Right kidney (tissue), 9 donors: ENCODE results near the gene TMEM43.
"Not testable (repeated sequence)": the region's sequence is repeated elsewhere in the genome, so short reads cannot be mapped to it uniquely, and the experiment has no call there.

Experiments
- DNase-seq: peaks from one replicate; pipeline ENCODE4 v3.0.0-alpha.2; 2016
- long read RNA-seq, 8 donors: transcript quantifications; one replicate each; lab custom pipeline, GENCODE V29; 2026

TMEM43 gene, protein sequence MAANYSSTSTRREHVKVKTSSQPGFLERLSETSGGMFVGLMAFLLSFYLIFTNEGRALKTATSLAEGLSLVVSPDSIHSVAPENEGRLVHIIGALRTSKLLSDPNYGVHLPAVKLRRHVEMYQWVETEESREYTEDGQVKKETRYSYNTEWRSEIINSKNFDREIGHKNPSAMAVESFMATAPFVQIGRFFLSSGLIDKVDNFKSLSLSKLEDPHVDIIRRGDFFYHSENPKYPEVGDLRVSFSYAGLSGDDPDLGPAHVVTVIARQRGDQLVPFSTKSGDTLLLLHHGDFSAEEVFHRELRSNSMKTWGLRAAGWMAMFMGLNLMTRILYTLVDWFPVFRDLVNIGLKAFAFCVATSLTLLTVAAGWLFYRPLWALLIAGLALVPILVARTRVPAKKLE
- long read RNA-seq, donor 1, transcript TMEM43-201 (12 exons, 3,341 nt), result major isoform, 7 of 63 reads
- long read RNA-seq, donor 1, partial matches to known transcripts, result 56 of 63 reads
- long read RNA-seq, donor 1, other reads (novel, unspliced or antisense), result 0 of 63 reads
- long read RNA-seq, donor 2, transcript TMEM43-201 (12 exons, 3,341 nt), result major isoform, 10 of 10 reads
- long read RNA-seq, donor 2, partial matches to known transcripts, result 0 of 10 reads
- long read RNA-seq, donor 2, other reads (novel, unspliced or antisense), result 0 of 10 reads
- long read RNA-seq, donor 3, transcript TMEM43-201 (12 exons, 3,341 nt), result major isoform, 11 of 11 reads
- long read RNA-seq, donor 3, partial matches to known transcripts, result 0 of 11 reads
- long read RNA-seq, donor 3, other reads (novel, unspliced or antisense), result 0 of 11 reads
- long read RNA-seq, donor 4, transcript TMEM43-201 (12 exons, 3,341 nt), result major isoform, 9 of 16 reads
- long read RNA-seq, donor 4, partial matches to known transcripts, result 7 of 16 reads
- long read RNA-seq, donor 4, other reads (novel, unspliced or antisense), result 0 of 16 reads
- long read RNA-seq, donor 5, transcript TMEM43-201 (12 exons, 3,341 nt), result major isoform, 15 of 15 reads
- long read RNA-seq, donor 5, partial matches to known transcripts, result 0 of 15 reads
- long read RNA-seq, donor 5, other reads (novel, unspliced or antisense), result 0 of 15 reads
- long read RNA-seq, donor 6, transcript TMEM43-201 (12 exons, 3,341 nt), result major isoform, 9 of 9 reads
- long read RNA-seq, donor 6, partial matches to known transcripts, result 0 of 9 reads
- long read RNA-seq, donor 6, other reads (novel, unspliced or antisense), result 0 of 9 reads
- long read RNA-seq, donor 7, transcript TMEM43-201 (12 exons, 3,341 nt), result major isoform, 19 of 19 reads
- long read RNA-seq, donor 7, partial matches to known transcripts, result 0 of 19 reads
- long read RNA-seq, donor 7, other reads (novel, unspliced or antisense), result 0 of 19 reads
- long read RNA-seq, donor 8, transcript TMEM43-201 (12 exons, 3,341 nt), result major isoform, 14 of 14 reads
- long read RNA-seq, donor 8, partial matches to known transcripts, result 0 of 14 reads
- long read RNA-seq, donor 8, other reads (novel, unspliced or antisense), result 0 of 14 reads

DNA sequence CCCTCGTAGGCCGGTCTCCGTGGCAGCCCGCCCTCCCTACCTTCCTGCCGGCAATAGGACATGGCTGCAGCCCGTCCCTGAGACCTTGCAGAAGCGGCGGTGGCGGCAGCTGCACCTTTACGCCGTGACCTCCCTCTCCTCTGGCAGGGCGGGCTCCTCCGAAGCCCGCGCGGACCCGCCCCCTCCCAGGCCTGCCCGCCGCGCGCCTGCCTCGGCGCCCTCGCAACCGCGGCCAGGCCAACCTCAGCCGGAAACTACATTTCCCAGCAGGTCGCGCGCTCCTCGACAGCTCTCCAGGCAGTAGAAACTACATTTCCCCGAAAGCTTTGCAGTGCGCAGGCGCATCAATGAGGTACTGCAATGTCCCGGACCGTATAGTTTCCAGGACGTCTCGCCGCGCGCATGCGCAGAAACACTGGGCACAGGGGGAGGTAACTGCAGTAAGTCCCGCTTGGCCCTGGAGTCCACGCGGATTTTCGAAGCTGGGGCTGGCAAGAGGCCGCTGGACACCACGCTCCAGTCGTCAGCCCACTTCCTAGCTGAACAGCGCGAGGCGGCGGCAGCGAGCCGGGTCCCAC is at the start of gene TMEM43, which contains the start of gene CHCHD4:
Gene TMEM43 (plus strand): TSS at position 438 of the 578 bp plus-strand sequence. CDS start 142 bp downstream, outside the sequence.
Gene CHCHD4 (minus strand): TSS at position 256 of the 578 bp plus-strand sequence. CDS start 194 bp downstream, at position 62.
- peak; percentile 98 for DNase-seq

DNA sequence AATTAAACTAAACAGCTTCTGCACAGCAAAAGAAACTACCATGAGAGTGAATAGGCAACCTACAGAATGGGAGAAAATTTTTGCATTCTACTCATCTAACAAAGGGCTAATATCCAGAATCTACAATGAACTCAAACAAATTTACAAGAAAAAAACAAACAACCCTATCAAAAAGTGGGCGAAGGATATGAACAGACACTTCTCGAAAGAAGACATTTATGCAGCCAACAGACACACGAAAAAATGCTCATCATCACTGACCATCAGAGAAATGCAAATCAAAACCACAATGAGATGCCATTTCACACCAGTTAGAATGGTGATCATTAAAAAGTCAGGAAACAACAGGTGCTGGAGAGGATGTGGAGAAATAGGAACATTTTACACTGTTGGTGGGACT is 49.6 kb upstream of the TMEM43 start:
- DNase-seq, result not testable (repeated sequence)

DNA sequence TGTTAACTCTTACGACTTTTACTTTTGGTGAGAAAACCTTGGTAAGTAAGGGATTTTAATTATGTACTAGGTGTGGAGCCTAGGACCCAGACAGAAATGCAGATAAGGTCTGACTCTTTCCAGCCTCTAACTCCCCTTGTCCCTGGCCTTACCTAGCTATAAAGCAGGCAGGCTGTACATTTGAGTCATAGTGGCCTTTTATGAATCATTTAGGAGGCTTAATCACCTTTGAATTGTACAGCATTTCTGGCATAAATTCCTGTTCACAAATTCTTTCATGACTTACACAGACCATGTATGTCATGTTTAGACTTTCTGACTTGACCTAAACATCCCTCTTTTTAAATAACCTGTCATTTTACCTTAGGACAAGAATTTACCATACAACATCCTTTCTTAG is 47.5 kb upstream of the TMEM43 start:
- DNase-seq, result no peak

DNA sequence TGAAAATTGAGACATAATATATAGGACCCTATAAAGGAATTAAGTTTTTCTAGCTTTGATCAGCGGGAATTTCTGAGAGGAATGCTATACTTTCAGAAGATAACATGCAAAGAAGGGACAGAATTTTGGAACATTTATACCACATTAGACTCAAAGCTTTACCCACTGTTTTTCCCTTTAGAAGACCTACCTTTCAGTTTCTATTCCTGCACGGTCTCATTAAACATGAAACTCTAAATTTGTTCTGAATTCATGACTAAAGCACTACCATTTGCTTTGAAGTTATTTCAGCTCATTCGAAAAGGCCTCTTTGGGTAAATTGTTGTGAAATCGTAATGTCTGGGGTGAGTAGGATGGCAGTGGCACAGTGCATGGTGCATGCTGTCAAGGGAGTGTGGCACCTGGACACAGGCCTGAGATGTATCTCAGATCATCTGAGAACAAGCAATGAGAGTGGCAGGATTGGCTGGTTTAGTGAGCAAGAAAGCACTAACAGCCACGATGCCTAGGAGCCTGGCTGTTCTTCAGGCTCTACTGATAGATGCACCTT is 42.7 kb upstream of the TMEM43 start:
- no peak for DNase-seq

DNA sequence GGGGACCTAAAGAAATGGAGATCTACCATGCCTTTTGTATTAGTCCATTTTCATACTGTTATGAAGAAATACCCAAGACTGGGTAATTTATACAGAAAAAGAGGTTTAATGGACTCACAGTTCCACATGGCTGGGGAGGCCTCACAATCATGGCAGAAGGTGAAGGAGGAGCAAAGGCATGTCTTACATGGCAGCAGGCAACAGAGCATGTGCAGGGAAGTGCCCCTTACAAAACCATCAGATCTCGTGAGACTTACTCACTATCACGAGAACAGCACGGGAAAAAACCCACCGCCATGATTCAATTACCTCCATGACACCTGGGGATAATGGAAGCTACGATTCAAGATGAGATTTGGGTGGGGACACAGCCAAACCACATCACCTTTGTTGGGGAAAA is 37.4 kb upstream of the TMEM43 start:
- DNase-seq, result not testable (repeated sequence)

DNA sequence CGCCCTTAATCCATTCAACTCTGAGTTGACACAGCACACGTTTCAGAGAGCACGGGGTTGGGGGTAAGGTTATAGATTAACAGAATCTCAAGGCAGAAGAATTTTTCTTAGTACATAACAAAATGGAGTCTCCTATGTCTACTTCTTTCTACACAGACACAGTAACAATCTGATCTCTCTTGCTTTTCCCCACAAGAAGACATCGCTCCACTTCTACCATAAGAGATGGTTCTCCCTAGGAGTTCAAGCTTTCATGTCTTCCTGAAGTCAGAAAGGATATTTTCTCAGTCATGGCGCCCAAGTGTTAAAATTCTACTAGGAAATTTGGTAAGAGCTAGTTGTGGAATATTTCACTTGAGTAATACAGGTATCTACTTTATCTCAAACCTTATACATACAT is 32.9 kb upstream of the TMEM43 start:
- not testable (repeated sequence) for DNase-seq

DNA sequence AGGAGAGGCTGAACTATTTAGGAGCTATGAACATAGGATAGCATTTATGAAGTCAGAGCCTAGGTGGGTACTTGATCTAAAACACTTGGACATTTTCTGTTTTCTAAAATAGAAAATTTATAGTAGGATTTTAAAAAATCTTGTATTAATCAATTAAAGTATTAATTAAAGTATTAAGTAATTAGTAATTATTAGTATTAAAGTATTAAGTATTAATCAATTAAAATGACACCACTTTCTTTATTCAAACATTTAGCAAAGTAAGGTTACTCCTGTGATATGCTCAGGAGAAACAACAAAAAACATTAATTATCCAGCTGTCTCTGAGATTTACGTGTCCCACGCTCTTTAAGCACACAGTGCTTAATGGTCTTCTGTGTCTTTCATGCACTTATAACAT is 32.4 kb upstream of the TMEM43 start:
- no peak for DNase-seq

DNA sequence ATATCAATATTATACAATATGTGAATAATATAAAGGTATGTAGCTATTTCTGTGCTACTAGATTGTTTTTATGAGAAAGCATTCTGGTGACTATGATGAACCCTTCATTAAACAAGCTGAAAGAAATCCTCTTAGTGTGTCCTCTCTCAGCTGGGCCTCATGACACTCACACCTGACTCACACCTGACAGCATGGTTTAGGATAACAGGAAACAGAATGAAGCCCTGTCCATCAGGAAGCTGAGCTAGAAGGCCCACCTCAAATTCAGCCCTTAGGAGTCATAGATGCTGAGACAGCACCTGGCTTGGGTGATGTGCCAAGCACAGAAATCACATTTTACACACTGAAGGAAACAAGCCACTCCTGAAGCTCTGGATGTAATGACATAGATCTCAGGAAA is 31.0 kb upstream of the TMEM43 start:
- no peak for DNase-seq

DNA sequence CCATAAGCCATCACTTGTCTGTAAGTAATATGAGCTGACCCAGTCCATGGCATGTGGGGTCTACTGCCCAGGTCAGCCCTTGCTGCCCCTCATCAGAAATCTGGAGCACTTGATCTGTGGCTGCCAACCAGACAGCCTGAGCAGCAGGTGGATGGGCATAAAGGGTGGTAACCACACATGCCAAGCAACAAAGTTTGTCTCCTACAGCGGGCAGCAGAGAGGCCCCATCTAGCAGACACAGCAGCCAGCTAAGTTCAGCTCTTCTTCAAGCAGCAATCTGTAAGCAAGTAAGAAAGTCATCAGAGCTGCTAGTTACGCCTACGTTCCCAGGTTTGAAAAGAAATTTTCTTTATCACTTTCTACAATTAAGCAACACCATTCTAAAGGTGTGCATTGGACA is 28.1 kb upstream of the TMEM43 start:
- DNase-seq, result no peak

DNA sequence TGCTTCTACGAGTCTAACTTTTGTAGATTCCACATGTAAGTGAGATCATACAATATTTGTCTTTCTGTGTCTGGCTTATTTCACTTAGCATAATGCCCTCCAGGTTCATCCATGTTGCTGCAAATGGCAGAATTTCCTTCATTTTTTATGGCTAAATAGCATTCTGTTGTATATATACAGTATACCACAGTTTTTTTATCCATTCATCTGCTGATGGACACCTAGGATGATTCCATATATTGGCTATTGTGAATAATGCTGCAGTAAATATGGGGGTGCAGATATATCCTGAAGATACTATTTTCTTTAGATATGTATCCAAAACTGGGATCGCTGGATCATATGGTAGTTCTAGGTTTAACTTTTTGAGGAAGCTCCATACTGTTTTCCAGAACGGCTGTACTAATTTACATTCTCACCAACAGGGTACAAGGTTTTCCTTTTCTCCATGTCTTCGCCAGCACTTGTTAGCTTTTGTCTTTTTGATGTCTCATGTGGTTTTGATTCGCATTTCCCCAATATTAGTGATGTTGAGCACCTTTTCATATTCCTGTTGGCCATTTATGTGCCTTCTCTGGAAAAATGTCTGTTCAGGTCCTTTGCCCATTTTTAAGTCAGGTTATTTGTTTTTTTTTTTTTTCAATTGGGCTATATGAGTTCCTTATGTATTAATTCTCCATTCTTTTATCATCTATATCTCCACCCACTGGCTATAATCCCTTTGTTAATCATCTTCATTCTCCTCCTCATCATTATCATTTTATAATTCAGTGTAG is 27.0 kb upstream of the TMEM43 start:
- DNase-seq, result no peak

DNA sequence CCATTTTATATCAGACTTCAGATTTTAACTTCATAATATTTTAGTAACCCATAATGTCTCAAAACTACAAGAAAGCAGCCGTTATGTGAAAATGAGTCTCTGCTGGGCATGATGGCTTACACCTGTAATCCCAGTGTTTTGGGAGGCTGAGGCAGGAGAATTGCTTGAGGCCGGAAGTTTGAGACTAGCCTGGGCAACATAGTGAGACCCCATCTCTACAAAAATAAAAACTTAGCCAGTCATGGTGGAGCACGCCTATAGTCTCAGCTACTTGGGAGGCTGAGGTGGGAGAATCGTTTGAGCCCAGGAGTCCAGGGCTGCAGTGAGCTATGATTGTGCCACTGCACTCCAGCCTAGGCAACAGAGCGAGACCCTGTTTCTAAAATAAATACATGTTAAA is 15.0 kb upstream of the TMEM43 start:
- not testable (repeated sequence) for DNase-seq

DNA sequence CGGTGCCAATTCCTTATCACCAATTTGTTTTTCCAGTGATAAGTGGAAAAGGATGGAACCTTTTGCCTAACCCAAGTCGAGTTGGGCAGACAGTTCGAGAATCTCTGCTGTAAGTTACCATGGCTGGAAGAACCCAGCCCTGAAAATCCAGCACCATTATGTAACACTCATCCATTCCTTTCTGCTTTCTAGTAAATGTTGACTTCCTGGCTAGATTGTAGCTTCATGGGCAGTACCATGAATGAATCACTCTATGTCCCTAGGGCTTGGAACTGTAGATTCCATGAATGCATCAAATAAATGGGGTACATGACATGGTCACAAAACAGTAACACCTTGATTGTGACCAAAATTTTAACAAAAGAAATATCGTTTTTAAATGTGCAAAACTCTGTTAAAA is 14.2 kb upstream of the TMEM43 start:
- no peak for DNase-seq

DNA sequence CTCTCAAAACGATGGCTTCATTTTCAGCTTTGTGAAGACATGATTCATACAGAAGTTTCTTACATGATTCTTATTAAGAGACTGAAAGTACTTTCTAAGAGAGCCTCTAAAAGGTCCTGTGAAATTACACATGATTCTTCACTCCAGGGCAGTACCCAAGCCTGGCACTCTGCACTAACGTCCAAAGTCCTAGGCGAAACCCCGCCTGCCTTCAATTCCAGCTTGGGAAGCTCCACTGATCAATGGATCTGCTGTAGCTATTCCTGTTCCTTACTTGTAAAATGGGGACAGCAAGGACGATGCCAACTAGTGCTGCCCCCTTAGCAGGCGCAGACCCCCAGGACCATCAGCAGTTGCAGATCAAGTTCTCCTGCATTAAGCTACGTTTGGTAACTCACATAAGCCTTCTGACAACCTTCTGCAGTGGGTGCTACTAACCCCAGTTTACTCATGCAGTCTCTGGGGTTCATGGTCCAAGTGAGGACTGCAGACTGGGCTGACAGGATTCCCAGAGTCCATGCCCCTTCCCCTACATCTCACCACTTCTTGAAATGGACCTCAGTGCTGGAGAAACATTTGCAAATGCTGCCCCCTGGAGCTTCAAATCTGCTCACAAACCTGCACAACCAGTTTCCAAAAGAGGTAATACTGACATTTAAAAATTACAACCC is 10.8 kb upstream of the TMEM43 start:
- no peak for DNase-seq

DNA sequence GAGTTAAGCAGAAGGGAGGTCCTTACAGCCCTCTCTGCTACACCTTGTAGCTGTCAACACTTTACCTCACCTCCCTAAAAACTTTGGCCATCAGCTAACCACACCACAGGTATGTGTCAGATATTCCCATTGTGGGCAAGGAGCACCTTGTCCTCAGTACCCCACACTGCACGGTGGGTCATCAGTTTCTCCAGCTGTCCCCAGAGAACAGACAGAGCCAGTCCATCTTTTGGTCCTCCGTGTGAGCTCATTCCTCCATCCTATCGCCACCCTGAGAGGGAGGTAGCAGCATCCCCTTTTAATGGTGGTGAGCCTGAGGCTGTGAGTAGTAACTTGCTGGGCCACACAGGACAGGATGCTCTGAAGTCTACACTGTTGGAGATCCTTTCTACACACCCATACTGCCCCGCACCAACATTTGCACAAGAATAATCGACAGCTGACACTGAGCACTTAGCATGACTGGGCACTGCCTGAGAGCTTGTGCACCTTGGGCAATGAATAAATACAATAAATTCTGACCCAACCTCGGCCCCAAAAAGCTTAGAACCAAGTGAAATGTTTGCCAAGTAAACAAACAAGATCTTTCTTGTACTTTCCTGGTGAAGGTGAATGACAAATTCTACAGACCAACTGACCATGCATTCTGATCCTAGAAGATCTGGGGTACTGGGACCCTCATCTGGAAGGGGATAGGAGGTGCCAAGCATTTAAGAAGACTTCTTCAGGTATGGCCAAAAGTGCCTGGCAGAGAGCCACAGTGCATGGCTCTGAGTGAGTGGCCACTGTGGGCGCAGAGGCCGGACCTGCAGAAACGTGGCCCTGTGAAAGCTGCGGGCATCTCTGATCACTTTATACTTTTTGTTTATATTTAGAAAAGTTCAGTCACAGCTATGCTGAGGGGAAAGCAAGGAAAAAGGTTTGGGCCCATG is 7.1 kb upstream of the TMEM43 start:
- DNase-seq, result no peak

DNA sequence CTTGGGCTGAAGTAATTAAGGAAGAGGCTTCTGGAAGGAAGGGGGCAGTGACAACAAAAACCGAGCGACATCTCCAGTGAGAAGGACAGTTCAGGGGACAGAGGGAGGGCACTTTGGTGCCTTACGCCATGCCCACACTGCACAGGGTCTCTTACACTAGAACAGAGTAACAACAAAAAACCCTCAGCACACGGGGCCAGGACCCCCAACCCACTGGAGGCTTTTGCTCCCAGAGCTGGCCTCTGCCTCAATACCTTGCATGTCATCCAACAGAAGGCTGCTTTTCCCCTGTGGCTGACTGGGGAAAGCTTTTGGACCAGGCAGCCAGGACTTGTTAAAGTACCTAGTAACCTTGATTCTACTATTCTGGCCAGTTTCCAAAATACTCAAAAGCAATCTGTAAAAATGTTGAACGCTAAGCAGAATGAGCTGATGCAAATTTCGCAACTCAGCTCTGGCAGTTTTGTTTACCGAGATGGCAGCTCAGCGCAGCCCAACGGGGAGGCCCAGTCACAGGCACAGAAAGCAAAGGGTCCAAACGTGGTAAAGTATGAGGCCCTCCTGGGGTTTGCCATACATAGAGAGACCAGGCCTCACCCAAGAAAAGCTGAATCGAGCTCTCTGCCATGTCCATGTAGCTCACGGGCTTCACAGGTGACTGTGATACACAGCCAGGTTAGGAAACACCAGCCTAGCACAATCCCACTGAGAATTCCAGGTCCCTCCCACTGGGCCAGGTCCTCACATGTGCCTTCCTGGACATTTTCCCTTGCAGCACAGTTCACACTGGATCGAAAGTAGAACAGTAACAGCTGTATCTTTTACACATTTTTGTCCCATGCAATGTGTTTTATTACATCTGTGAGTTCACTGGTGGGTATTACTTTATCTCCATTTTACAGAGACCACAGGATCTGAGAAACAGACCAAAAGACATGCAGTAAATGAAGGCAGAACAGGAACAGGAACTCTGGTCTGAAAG is 6.2 kb upstream of the TMEM43 start:
- DNase-seq, result no peak

DNA sequence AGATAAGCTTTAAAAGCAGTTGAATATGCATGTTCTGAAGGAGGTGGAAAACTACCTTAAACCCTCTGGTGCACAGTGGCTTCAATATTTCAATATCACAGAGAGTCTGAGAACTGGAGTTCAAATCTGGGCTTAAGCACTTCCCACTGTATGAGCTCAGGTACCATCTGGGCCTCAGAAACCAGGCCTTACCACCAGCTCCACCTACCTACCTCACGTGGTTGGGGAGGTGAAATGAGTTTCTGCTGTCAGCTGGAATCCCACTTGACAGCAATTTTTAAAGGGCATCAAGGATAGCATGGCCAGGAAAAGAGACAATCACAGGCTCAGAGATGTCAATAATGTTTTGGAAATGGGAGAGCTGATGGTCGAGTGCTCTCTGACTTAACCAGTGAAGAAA is 5.2 kb upstream of the TMEM43 start:
- no peak for DNase-seq
